Measurements from ENCODE around the gene SPR. TPM values are rescaled to one million over a fixed set of nuclear protein-coding genes. Genes with fewer than 3 reads are reported as not detected.

Gene SPR
- polyA plus RNA-seq, 2 of the 4 experiments (the other 2 are of a cell fraction) = 88.5 to 138 TPM

GRCh38 chr2:72888438-72889202 is 1.4 kb downstream of the SPR start:
- no peak for TF ChIP-seq EP300 (IDR thresholded peaks at IDR 0.05)
- Histone ChIP-seq H3K4me2 (peak overlapping the region; percentile 97), H3K27ac (peak overlapping the region; percentile 92 to 96; a peak in 3 of 6 replicates), H3K4me3 (peak overlapping the region; percentile 77), H3K4me1 (peaks cover 22% of the 10 kb centered on the region), H3K9me3 (no peaks in the 10 kb centered on the region)
- ChIA-PET POLR2A (interaction anchor here (1.2 to 1.4 kb wide), 2 partner anchors 24 to 324 kb away, joined by 3 read pairs; no protein-coding TSS in a partner anchor), CTCF (interaction anchor here (0.6 to 13.9 kb wide), 69 partner anchors 9 to 1589 kb away, joined by 3 to 260 read pairs (median 5); partner anchors contain the start of gene EMX1)
- DNase-seq (ENCODE audit: low read depth in 1 of 2, low spot score in 1 of 2) = no peak
- FAIRE-seq = no peak
- WGBS (ENCODE audit: missing lambda C conversion rate) = 66% methylated on average over 11 of the region's 11 CpGs
- ATAC-seq = no peak

- no peaks in the 10 kb centered on the region for H3K9me3 ChIP-seq
- no peak overlapping the region for H3K4me3 ChIP-seq
- no peak overlapping the region for H3K4me2 ChIP-seq
- DNase-seq (ENCODE audit: low read depth in 1 of 2, low spot score in 1 of 2) (no peak), ATAC-seq (no peak), FAIRE-seq (no peak)
- no peak overlapping the region for H3K27ac ChIP-seq
- 90% methylated on average over 4 of the region's 4 CpGs for WGBS (ENCODE audit: missing lambda C conversion rate)
- TF ChIP-seq EHMT2 (IDR thresholded peaks at IDR 0.05; ENCODE audit: low read depth) (no peak), RNF2 (IDR thresholded peaks at IDR 0.05; ENCODE audit: borderline replicate concordance, low read depth) (no peak), HES2 (IDR thresholded peaks at IDR 0.05) (no peak), NPAS2 (CRISPR knock-in tag; IDR thresholded peaks at IDR 0.05; ENCODE audit: borderline replicate concordance) (no peak), JUNB (IDR thresholded peaks at IDR 0.05) (no peak), PBX3 (IDR thresholded peaks at IDR 0.05) (no peak), SREBF2 (IDR thresholded peaks at IDR 0.05) (no peak), HMGXB4 (CRISPR knock-in tag; IDR thresholded peaks at IDR 0.05; ENCODE audit: borderline replicate concordance) (no peak), EHF (CRISPR knock-in tag; IDR thresholded peaks at IDR 0.05) (no peak)
- H3K4me1 ChIP-seq = peaks cover 22% of the 10 kb centered on the region
- ChIA-PET POLR2A (no interaction called here), CTCF (interaction anchor here (0.6 to 13.9 kb wide), 9 partner anchors 27 to 478 kb away, joined by 3 to 260 read pairs (median 86); partner anchors contain the start of gene EMX1)
Observed at GRCh38 chr2:72889991-72890390, 2.8 kb downstream of the SPR start.

- ChIA-PET POLR2A (no interaction called here), CTCF (interaction anchor here (0.9 to 13.9 kb wide), 31 partner anchors 15 to 1354 kb away, joined by 3 to 260 read pairs (median 11); partner anchors contain the start of gene EMX1)
- no peak for ATAC-seq
- DNase-seq (ENCODE audit: low read depth in 1 of 2, low spot score in 1 of 2) = no peak
- Histone ChIP-seq H3K4me3 (no peak overlapping the region), H3K9me3 (no peaks in the 10 kb centered on the region), H3K27ac (no peak overlapping the region), H3K4me1 (peaks cover 24% of the 10 kb centered on the region), H3K4me2 (no peak overlapping the region)
- 90% methylated on average over 8 of the region's 8 CpGs for WGBS (ENCODE audit: missing lambda C conversion rate)
- no peak for FAIRE-seq
- no peak for TF ChIP-seq FOXS1 (CRISPR knock-in tag; IDR thresholded peaks at IDR 0.05)
- TF ChIP-seq BHLHE40 (IDR thresholded peaks at IDR 0.05; ENCODE audit: low read depth, low read length) = no peak
- no peak for TF ChIP-seq EP300 (IDR thresholded peaks at IDR 0.05)
- TF ChIP-seq KDM5A (IDR thresholded peaks at IDR 0.05) = no peak
Observed at GRCh38 chr2:72891091-72891818, 4.0 kb downstream of the SPR start.

Measured in A549 (cell line).